GM23338 (cell line): ENCODE data around the gene IL12A. TPM values are rescaled to one million over a fixed set of nuclear protein-coding genes. Genes with fewer than 3 reads are reported as not detected.

Experiments
- ATAC-seq: fragments of 200-7000 bp; cut with Tn5 transposase; 3 replicates; pipeline ENCODE4 v1.9.1; 2020
- DNase-seq: peaks from one replicate; pipeline ENCODE4 v3.0.0-alpha.2; 2015; ENCODE audit warnings: low spot score
- H2AFZ ChIP-seq: fragments of 200-600 bp; sonication (generic); 2 replicates; pipeline ENCODE4 v1.8.0; 2016; ENCODE audit warnings: antibody characterized with exemption, mild to moderate bottlenecking, moderate library complexity
- H3F3A ChIP-seq: fragments of 200-600 bp; sonication (generic); replicated peaks from 2 replicates; pipeline ENCODE4 v1.8.0; 2017; ENCODE audit warnings: antibody characterized with exemption, mixed run types, low read depth
- H3K27ac ChIP-seq: fragments of 200-600 bp; sonication (generic); 2 replicates; pipeline ENCODE4 v1.6.1; 2016; ENCODE audit warnings: low read depth
- H3K27me3 ChIP-seq: fragments of 200-600 bp; sonication (generic); 2 replicates; pipeline ENCODE4 v1.8.0; 2016; ENCODE audit warnings: mild to moderate bottlenecking, mixed run types, moderate library complexity; ENCODE audit not compliant: insufficient read depth
- H3K36me3 ChIP-seq: fragments of 200-600 bp; sonication (generic); 2 replicates; pipeline ENCODE4 v1.8.0; 2016; ENCODE audit warnings: mild to moderate bottlenecking; ENCODE audit not compliant: insufficient read depth
- H3K4me1 ChIP-seq: fragments of 200-600 bp; sonication (generic); 2 replicates; pipeline ENCODE4 v1.8.0; 2016; ENCODE audit warnings: mild to moderate bottlenecking, moderate library complexity; ENCODE audit not compliant: insufficient read depth
- H3K4me2 ChIP-seq: fragments of 200-600 bp; sonication (generic); 2 replicates; pipeline ENCODE4 v1.7.1; 2017; ENCODE audit warnings: mixed run types
- H3K4me3 ChIP-seq: fragments of 200-600 bp; sonication (generic); 2 replicates; pipeline ENCODE4 v1.6.1; 2016; ENCODE audit warnings: mixed run types
- H3K79me2 ChIP-seq: fragments of 200-600 bp; sonication (generic); replicated peaks from 2 replicates; pipeline ENCODE4 v1.8.0; 2017; ENCODE audit warnings: mild to moderate bottlenecking; ENCODE audit not compliant: insufficient read depth
- H3K9me2 ChIP-seq: fragments of 200-600 bp; sonication (generic); 2 replicates; pipeline ENCODE4 v1.8.0; 2017; ENCODE audit not compliant: insufficient read depth
- H4K20me1 ChIP-seq: fragments of 200-600 bp; sonication (generic); replicated peaks from 2 replicates; pipeline ENCODE4 v1.8.0; 2017; ENCODE audit warnings: mild to moderate bottlenecking; ENCODE audit not compliant: insufficient read depth
- H3K27ac Mint-ChIP-seq: 2 replicates; pipeline ENCODE4 v1.8.0; 2020; ENCODE audit warnings: inconsistent platforms, mild to moderate bottlenecking, moderate library complexity, mixed read lengths
- H3K27me3 Mint-ChIP-seq: 3 replicates; pipeline ENCODE4 v1.8.0; 2022; ENCODE audit warnings: low read depth, mild to moderate bottlenecking, moderate library complexity, mixed read lengths, inconsistent platforms; ENCODE audit not compliant: insufficient read depth, poor library complexity
- H3K36me3 Mint-ChIP-seq: 3 replicates; pipeline ENCODE4 v1.8.0; 2021; ENCODE audit warnings: low read depth, mild to moderate bottlenecking, inconsistent platforms, moderate library complexity, mixed read lengths
- H3K4me1 Mint-ChIP-seq: 3 replicates; pipeline ENCODE4 v1.8.0; 2020; ENCODE audit warnings: mild to moderate bottlenecking, inconsistent platforms, mixed read lengths
- H3K4me3 Mint-ChIP-seq: 3 replicates; pipeline ENCODE4 v1.8.0; 2021; ENCODE audit warnings: moderate library complexity, mild to moderate bottlenecking, inconsistent platforms, mixed read lengths
- H3K9me3 Mint-ChIP-seq: 3 replicates; pipeline ENCODE4 v1.8.0; 2020; ENCODE audit warnings: moderate library complexity, mild to moderate bottlenecking, inconsistent platforms, mixed read lengths
- CREB1 ChIP-seq: fragments of 250-450 bp; sonication (Bioruptor Pico); IDR thresholded peaks from 2 replicates; pipeline ENCODE4 v1.5.0; 2020; ENCODE audit warnings: low read depth, mild to moderate bottlenecking, moderate library complexity
- EZH2 ChIP-seq: fragments of 200-600 bp; sonication (generic); IDR thresholded peaks from one replicate; pipeline ENCODE4 v1.8.0; 2017; ENCODE audit warnings: antibody characterized with exemption, mild to moderate bottlenecking, low read depth; ENCODE audit not compliant: unreplicated experiment
- JUNB ChIP-seq: IDR thresholded peaks from one replicate; pipeline ENCODE4 v1.6.1; 2016; ENCODE audit warnings: antibody characterized with exemption; ENCODE audit not compliant: unreplicated experiment
- STAT1 ChIP-seq: IDR thresholded peaks from one replicate; pipeline ENCODE4 v1.6.1; 2016; ENCODE audit warnings: antibody characterized with exemption; ENCODE audit not compliant: unreplicated experiment
- ZNF114 ChIP-seq: fragments of 250-450 bp; sonication (Bioruptor Pico); IDR thresholded peaks from 2 replicates; pipeline ENCODE4 v1.5.0; 2020; ENCODE audit warnings: mild to moderate bottlenecking, moderate library complexity
- polyA plus RNA-seq: library from polyadenylated mRNA; unstranded; fragments of >200 nt; fragmentation: Nextera tagmentation; extraction: Ambion mirVana; gene quantifications from 2 replicates; pipeline ENCODE4 v1.2.1, GENCODE V29; 2016
- total RNA-seq: library from RNA; depleted of rRNA; stranded (reverse); fragments of >200 nt; shearing (Covaris generic); gene quantifications from 2 replicates; pipeline ENCODE4 v1.2.3, GENCODE V29; 2014
- TF ChIP-seq, protein P1 (sequence below): fragments of 250-450 bp; sonication (Bioruptor Pico); IDR thresholded peaks from 2 replicates; pipeline ENCODE4 v1.5.0; 2020; ENCODE audit warnings: mild to moderate bottlenecking, moderate library complexity
- TF ChIP-seq, protein P2 (sequence below): IDR thresholded peaks from 2 replicates; pipeline ENCODE4 v1.6.1; 2016; ENCODE audit warnings: antibody characterized with exemption

IL12A gene
- total and polyA plus RNA-seq, 2 experiments from 2014 or later, result 0.69 to 1.3 TPM

DNA sequence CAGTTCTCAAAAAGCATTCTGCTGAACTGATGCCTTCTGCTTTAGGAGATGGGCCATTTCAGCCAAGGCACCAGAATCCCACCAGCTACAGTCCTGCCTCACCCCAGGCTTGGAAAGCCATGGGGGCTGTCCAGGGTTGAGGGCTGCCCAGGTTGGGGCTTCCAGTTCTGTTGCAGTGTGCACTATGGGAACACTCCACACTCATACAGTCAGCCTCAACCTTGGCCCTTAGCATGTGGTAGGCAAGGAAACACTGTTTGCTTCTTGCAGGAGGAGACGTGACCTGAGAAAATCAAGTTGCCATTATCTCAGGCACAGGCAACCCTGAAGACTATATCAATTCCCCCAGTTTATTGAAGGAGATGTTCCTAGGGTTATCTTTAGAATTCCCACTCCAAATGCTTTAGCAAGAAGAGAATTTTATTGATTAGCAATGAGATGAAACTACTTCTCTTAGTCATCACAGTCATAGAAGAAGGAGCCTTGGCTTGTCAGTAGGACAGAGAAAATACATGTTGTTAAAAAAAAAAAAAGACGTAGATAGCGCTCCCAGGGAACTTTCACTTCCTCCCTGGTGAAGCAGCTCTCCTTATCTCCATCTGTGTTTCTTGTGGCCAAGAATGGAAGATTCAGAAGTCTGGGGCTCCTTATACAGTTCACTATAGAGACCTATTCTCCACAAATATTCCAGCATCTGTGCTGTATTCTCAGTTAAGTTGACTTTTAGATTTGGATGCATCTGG, 38.3 kb upstream of the IL12A start (continued):
- TF ChIP-seq, protein P1, sequence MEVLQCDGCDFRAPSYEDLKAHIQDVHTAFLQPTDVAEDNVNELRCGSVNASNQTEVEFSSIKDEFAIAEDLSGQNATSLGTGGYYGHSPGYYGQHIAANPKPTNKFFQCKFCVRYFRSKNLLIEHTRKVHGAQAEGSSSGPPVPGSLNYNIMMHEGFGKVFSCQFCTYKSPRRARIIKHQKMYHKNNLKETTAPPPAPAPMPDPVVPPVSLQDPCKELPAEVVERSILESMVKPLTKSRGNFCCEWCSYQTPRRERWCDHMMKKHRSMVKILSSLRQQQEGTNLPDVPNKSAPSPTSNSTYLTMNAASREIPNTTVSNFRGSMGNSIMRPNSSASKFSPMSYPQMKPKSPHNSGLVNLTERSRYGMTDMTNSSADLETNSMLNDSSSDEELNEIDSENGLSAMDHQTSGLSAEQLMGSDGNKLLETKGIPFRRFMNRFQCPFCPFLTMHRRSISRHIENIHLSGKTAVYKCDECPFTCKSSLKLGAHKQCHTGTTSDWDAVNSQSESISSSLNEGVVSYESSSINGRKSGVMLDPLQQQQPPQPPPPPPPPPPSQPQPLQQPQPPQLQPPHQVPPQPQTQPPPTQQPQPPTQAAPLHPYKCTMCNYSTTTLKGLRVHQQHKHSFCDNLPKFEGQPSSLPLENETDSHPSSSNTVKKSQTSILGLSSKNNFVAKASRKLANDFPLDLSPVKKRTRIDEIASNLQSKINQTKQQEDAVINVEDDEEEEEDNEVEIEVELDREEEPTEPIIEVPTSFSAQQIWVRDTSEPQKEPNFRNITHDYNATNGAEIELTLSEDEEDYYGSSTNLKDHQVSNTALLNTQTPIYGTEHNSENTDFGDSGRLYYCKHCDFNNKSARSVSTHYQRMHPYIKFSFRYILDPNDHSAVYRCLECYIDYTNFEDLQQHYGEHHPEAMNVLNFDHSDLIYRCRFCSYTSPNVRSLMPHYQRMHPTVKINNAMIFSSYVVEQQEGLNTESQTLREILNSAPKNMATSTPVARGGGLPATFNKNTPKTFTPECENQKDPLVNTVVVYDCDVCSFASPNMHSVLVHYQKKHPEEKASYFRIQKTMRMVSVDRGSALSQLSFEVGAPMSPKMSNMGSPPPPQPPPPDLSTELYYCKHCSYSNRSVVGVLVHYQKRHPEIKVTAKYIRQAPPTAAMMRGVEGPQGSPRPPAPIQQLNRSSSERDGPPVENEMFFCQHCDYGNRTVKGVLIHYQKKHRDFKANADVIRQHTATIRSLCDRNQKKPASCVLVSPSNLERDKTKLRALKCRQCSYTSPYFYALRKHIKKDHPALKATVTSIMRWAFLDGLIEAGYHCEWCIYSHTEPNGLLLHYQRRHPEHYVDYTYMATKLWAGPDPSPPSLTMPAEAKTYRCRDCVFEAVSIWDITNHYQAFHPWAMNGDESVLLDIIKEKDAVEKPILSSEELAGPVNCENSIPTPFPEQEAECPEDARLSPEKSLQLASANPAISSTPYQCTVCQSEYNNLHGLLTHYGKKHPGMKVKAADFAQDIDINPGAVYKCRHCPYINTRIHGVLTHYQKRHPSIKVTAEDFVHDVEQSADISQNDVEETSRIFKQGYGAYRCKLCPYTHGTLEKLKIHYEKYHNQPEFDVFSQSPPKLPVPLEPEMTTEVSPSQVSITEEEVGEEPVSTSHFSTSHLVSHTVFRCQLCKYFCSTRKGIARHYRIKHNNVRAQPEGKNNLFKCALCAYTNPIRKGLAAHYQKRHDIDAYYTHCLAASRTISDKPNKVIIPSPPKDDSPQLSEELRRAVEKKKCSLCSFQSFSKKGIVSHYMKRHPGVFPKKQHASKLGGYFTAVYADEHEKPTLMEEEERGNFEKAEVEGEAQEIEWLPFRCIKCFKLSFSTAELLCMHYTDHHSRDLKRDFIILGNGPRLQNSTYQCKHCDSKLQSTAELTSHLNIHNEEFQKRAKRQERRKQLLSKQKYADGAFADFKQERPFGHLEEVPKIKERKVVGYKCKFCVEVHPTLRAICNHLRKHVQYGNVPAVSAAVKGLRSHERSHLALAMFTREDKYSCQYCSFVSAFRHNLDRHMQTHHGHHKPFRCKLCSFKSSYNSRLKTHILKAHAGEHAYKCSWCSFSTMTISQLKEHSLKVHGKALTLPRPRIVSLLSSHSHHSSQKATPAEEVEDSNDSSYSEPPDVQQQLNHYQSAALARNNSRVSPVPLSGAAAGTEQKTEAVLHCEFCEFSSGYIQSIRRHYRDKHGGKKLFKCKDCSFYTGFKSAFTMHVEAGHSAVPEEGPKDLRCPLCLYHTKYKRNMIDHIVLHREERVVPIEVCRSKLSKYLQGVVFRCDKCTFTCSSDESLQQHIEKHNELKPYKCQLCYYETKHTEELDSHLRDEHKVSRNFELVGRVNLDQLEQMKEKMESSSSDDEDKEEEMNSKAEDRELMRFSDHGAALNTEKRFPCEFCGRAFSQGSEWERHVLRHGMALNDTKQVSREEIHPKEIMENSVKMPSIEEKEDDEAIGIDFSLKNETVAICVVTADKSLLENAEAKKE (CRISPR knock-in tag), result no peak
- TF ChIP-seq ZNF114 (CRISPR knock-in tag), result no peak
- no peak for TF ChIP-seq CREB1
- no peak for TF ChIP-seq EZH2
- TF ChIP-seq JUNB, result no peak
- TF ChIP-seq, protein P2, sequence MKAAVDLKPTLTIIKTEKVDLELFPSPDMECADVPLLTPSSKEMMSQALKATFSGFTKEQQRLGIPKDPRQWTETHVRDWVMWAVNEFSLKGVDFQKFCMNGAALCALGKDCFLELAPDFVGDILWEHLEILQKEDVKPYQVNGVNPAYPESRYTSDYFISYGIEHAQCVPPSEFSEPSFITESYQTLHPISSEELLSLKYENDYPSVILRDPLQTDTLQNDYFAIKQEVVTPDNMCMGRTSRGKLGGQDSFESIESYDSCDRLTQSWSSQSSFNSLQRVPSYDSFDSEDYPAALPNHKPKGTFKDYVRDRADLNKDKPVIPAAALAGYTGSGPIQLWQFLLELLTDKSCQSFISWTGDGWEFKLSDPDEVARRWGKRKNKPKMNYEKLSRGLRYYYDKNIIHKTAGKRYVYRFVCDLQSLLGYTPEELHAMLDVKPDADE, result no peak

DNA sequence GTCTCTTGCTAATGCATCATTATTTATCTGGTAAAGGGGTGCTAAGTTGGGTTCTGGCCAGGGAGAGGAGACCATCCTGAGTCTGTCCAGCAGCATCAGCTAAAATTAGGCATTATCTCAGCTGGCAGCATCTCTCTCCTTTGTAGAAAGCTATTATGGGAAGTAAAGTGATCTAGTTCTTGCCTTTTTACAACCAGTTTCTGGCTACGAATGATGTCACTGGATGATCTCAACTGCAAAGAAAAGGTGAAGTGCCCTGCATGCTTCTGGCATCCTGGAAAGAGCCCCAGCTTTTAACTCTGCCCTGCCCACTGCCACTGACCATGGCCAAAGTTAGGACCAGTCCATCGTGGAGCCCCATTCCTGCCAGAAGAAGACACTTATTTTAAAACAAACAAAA, 37.1 kb upstream of the IL12A start:
- no peaks in the 10 kb centered on the region for H4K20me1 ChIP-seq
- H2AFZ ChIP-seq, result no peak overlapping the region
- H3F3A ChIP-seq, result no peaks in the 10 kb centered on the region
- no peaks in the 10 kb centered on the region for H3K27me3 ChIP-seq
- no peak overlapping the region for H3K4me2 ChIP-seq
- TF ChIP-seq, protein P1 (CRISPR knock-in tag), result no peak
- no peak for TF ChIP-seq STAT1
- no peak for ATAC-seq
- H3K79me2 ChIP-seq, result no peaks in the 10 kb centered on the region
- Mint-ChIP-seq H3K27me3 (peaks cover 8% of the 10 kb centered on the region), H3K4me3 (no peak overlapping the region), H3K4me1 (no peaks in the 10 kb centered on the region), H3K36me3 (no peaks in the 10 kb centered on the region), H3K27ac (no peak overlapping the region), H3K9me3 (no peaks in the 10 kb centered on the region)
- no peaks in the 10 kb centered on the region for H3K36me3 ChIP-seq
- H3K27ac ChIP-seq, result no peak overlapping the region
- no peaks in the 10 kb centered on the region for H3K9me2 ChIP-seq
- no peaks in the 10 kb centered on the region for H3K4me1 ChIP-seq
- no peak overlapping the region for H3K4me3 ChIP-seq
- no peak for DNase-seq
